ENCODE data around the gene CDKN2B-AS1.
A peak's percentile ranks its signal among the peaks of the same experiment; 100 is the strongest.

The CDKN2B-AS1 gene

GRCh38 chr9:21982861-21983560 is 11.6 kb upstream of the CDKN2B-AS1 start:
- DNase-seq = no peak

- no peak for DNase-seq
Measured at GRCh38 chr9:21983561-21983935, 11.0 kb upstream of the CDKN2B-AS1 start.

GRCh38 chr9:21984101-21984500 is 10.5 kb upstream of the CDKN2B-AS1 start:
- no peak for DNase-seq

GRCh38 chr9:21985964-21986667 is 8.5 kb upstream of the CDKN2B-AS1 start:
- DNase-seq = no peak

- DNase-seq = no peak
Measured at GRCh38 chr9:21988056-21988990, 6.3 kb upstream of the CDKN2B-AS1 start.

- DNase-seq = no peak
Measured at GRCh38 chr9:21989440-21990189, 5.0 kb upstream of the CDKN2B-AS1 start.

- no peak for DNase-seq
Measured at GRCh38 chr9:21991072-21991959, 3.3 kb upstream of the CDKN2B-AS1 start.

GRCh38 chr9:21993007-21993406 is 1.6 kb upstream of the CDKN2B-AS1 start:
- no peak for DNase-seq

- no peak for DNase-seq
Measured at GRCh38 chr9:21993893-21994555, 567 bp upstream of the CDKN2B-AS1 start, which contains the start of gene CDKN2A. Gene CDKN2A (minus strand): TSS chr9:21994392.

GRCh38 chr9:21995006-21995665 is 545 bp downstream of the CDKN2B-AS1 start:
- peak; percentile 67 for DNase-seq

- DNase-seq = peak; percentile 47
Measured at GRCh38 chr9:21995666-21996398, 1.2 kb downstream of the CDKN2B-AS1 start.

- DNase-seq = no peak
Measured at GRCh38 chr9:21996438-21996837, 1.8 kb downstream of the CDKN2B-AS1 start.

- no peak for DNase-seq
Measured at GRCh38 chr9:21996858-21997257, 2.3 kb downstream of the CDKN2B-AS1 start.

- DNase-seq = no peak
Measured at GRCh38 chr9:21997480-21997879, 2.9 kb downstream of the CDKN2B-AS1 start.

- DNase-seq = no peak
Measured at GRCh38 chr9:21998026-21998425, 3.4 kb downstream of the CDKN2B-AS1 start.

GRCh38 chr9:22002038-22002437 is 7.4 kb downstream of the CDKN2B-AS1 start:
- DNase-seq = no peak

GRCh38 chr9:22005021-22005701 is 10.6 kb downstream of the CDKN2B-AS1 start:
- no peak for DNase-seq

GRCh38 chr9:22005702-22006606 is 11.4 kb downstream of the CDKN2B-AS1 start:
- DNase-seq = no peak

Measured in left hindlimb (tissue), 1 donor.